GM23338 (cell line): ENCODE measurements around the gene OXGR1. TPM values are rescaled to one million over a fixed set of nuclear protein-coding genes. Genes with fewer than 3 reads are reported as not detected.

Experiments
- ATAC-seq: fragments of 200-7000 bp; cut with Tn5 transposase; 3 replicates; pipeline ENCODE4 v1.9.1; 2020
- DNase-seq: peaks from one replicate; pipeline ENCODE4 v3.0.0-alpha.2; 2015; ENCODE audit warnings: low spot score
- H2AFZ ChIP-seq: fragments of 200-600 bp; sonication (generic); 2 replicates; pipeline ENCODE4 v1.8.0; 2016; ENCODE audit warnings: antibody characterized with exemption, mild to moderate bottlenecking, moderate library complexity
- H3F3A ChIP-seq: fragments of 200-600 bp; sonication (generic); replicated peaks from 2 replicates; pipeline ENCODE4 v1.8.0; 2017; ENCODE audit warnings: antibody characterized with exemption, mixed run types, low read depth
- H3K27ac ChIP-seq: fragments of 200-600 bp; sonication (generic); 2 replicates; pipeline ENCODE4 v1.6.1; 2016; ENCODE audit warnings: low read depth
- H3K27me3 ChIP-seq: fragments of 200-600 bp; sonication (generic); 2 replicates; pipeline ENCODE4 v1.8.0; 2016; ENCODE audit warnings: mild to moderate bottlenecking, mixed run types, moderate library complexity; ENCODE audit not compliant: insufficient read depth
- H3K36me3 ChIP-seq: fragments of 200-600 bp; sonication (generic); 2 replicates; pipeline ENCODE4 v1.8.0; 2016; ENCODE audit warnings: mild to moderate bottlenecking; ENCODE audit not compliant: insufficient read depth
- H3K4me1 ChIP-seq: fragments of 200-600 bp; sonication (generic); 2 replicates; pipeline ENCODE4 v1.8.0; 2016; ENCODE audit warnings: mild to moderate bottlenecking, moderate library complexity; ENCODE audit not compliant: insufficient read depth
- H3K4me2 ChIP-seq: fragments of 200-600 bp; sonication (generic); 2 replicates; pipeline ENCODE4 v1.7.1; 2017; ENCODE audit warnings: mixed run types
- H3K4me3 ChIP-seq: fragments of 200-600 bp; sonication (generic); 2 replicates; pipeline ENCODE4 v1.6.1; 2016; ENCODE audit warnings: mixed run types
- H3K79me2 ChIP-seq: fragments of 200-600 bp; sonication (generic); replicated peaks from 2 replicates; pipeline ENCODE4 v1.8.0; 2017; ENCODE audit warnings: mild to moderate bottlenecking; ENCODE audit not compliant: insufficient read depth
- H3K9me2 ChIP-seq: fragments of 200-600 bp; sonication (generic); 2 replicates; pipeline ENCODE4 v1.8.0; 2017; ENCODE audit not compliant: insufficient read depth
- H4K20me1 ChIP-seq: fragments of 200-600 bp; sonication (generic); replicated peaks from 2 replicates; pipeline ENCODE4 v1.8.0; 2017; ENCODE audit warnings: mild to moderate bottlenecking; ENCODE audit not compliant: insufficient read depth
- H3K27ac Mint-ChIP-seq: 2 replicates; pipeline ENCODE4 v1.8.0; 2020; ENCODE audit warnings: inconsistent platforms, mild to moderate bottlenecking, moderate library complexity, mixed read lengths
- H3K27me3 Mint-ChIP-seq: 3 replicates; pipeline ENCODE4 v1.8.0; 2022; ENCODE audit warnings: low read depth, mild to moderate bottlenecking, moderate library complexity, mixed read lengths, inconsistent platforms; ENCODE audit not compliant: insufficient read depth, poor library complexity
- H3K36me3 Mint-ChIP-seq: 3 replicates; pipeline ENCODE4 v1.8.0; 2021; ENCODE audit warnings: low read depth, mild to moderate bottlenecking, inconsistent platforms, moderate library complexity, mixed read lengths
- H3K4me1 Mint-ChIP-seq: 3 replicates; pipeline ENCODE4 v1.8.0; 2020; ENCODE audit warnings: mild to moderate bottlenecking, inconsistent platforms, mixed read lengths
- H3K4me3 Mint-ChIP-seq: 3 replicates; pipeline ENCODE4 v1.8.0; 2021; ENCODE audit warnings: moderate library complexity, mild to moderate bottlenecking, inconsistent platforms, mixed read lengths
- H3K9me3 Mint-ChIP-seq: 3 replicates; pipeline ENCODE4 v1.8.0; 2020; ENCODE audit warnings: moderate library complexity, mild to moderate bottlenecking, inconsistent platforms, mixed read lengths
- CREB1 ChIP-seq: fragments of 250-450 bp; sonication (Bioruptor Pico); IDR thresholded peaks from 2 replicates; pipeline ENCODE4 v1.5.0; 2020; ENCODE audit warnings: low read depth, mild to moderate bottlenecking, moderate library complexity
- ETS1 ChIP-seq: IDR thresholded peaks from 2 replicates; pipeline ENCODE4 v1.6.1; 2016; ENCODE audit warnings: antibody characterized with exemption
- EZH2 ChIP-seq: fragments of 200-600 bp; sonication (generic); IDR thresholded peaks from one replicate; pipeline ENCODE4 v1.8.0; 2017; ENCODE audit warnings: antibody characterized with exemption, mild to moderate bottlenecking, low read depth; ENCODE audit not compliant: unreplicated experiment
- EZH2phosphoT487 ChIP-seq: fragments of 200-600 bp; sonication (generic); IDR thresholded peaks from one replicate; pipeline ENCODE4 v1.8.1; 2018; ENCODE audit warnings: antibody characterized with exemption; ENCODE audit not compliant: unreplicated experiment
- JUNB ChIP-seq: IDR thresholded peaks from one replicate; pipeline ENCODE4 v1.6.1; 2016; ENCODE audit warnings: antibody characterized with exemption; ENCODE audit not compliant: unreplicated experiment
- NANOG ChIP-seq: IDR thresholded peaks from 2 replicates; pipeline ENCODE4 v1.6.1; 2016; ENCODE audit warnings: antibody characterized with exemption, borderline replicate concordance
- POLR2AphosphoS5 ChIP-seq: IDR thresholded peaks from 2 replicates; pipeline ENCODE4 v1.6.1; 2016; ENCODE audit warnings: antibody characterized with exemption, low read depth
- REST ChIP-seq: IDR thresholded peaks from one replicate; pipeline ENCODE4 v1.6.1; 2018; ENCODE audit warnings: antibody characterized with exemption; ENCODE audit not compliant: unreplicated experiment
- STAT1 ChIP-seq: IDR thresholded peaks from one replicate; pipeline ENCODE4 v1.6.1; 2016; ENCODE audit warnings: antibody characterized with exemption; ENCODE audit not compliant: unreplicated experiment
- ZNF114 ChIP-seq: fragments of 250-450 bp; sonication (Bioruptor Pico); IDR thresholded peaks from 2 replicates; pipeline ENCODE4 v1.5.0; 2020; ENCODE audit warnings: mild to moderate bottlenecking, moderate library complexity
- ZNF331 ChIP-seq: fragments of 250-450 bp; sonication (Bioruptor Pico); IDR thresholded peaks from 2 replicates; pipeline ENCODE4 v1.5.0; 2020; ENCODE audit warnings: low read depth, mild to moderate bottlenecking, moderate library complexity
- polyA plus RNA-seq: library from polyadenylated mRNA; unstranded; fragments of >200 nt; fragmentation: Nextera tagmentation; extraction: Ambion mirVana; gene quantifications from 2 replicates; pipeline ENCODE4 v1.2.1, GENCODE V29; 2016
- total RNA-seq: library from RNA; depleted of rRNA; stranded (reverse); fragments of >200 nt; shearing (Covaris generic); gene quantifications from 2 replicates; pipeline ENCODE4 v1.2.3, GENCODE V29; 2014
- TF ChIP-seq, protein P1 (sequence below), 2 experiments: fragments of 200-600 bp in 1 of 2; sonication (generic) in 1 of 2; conservative IDR thresholded peaks; 2 replicates each; pipeline versions ENCODE4 v1.5.1 to v1.6.1; 2016 to 2017; ENCODE audit warnings: antibody characterized with exemption in 2 of 2, low read depth in 2 of 2, mild to moderate bottlenecking in 2 of 2, moderate library complexity in 1 of 2
- TF ChIP-seq, protein P2 (sequence below): fragments of 250-450 bp; sonication (Bioruptor Pico); IDR thresholded peaks from 2 replicates; pipeline ENCODE4 v1.5.0; 2020; ENCODE audit warnings: mild to moderate bottlenecking, moderate library complexity

OXGR1 gene
- total and polyA plus RNA-seq, 2 experiments from 2014 or later: 0.29 to 0.80 TPM

- Mint-ChIP-seq H3K4me1 (peaks cover 14% of the 10 kb centered on the region), H3K4me3 (no peak overlapping the region), H3K27ac (no peak overlapping the region; the same call in 1 of the 2 replicates), H3K9me3 (no peaks in the 10 kb centered on the region), H3K27me3 (peaks cover 1% of the 10 kb centered on the region), H3K36me3 (no peaks in the 10 kb centered on the region; the same call in 2 of the 3 replicates)
- Histone ChIP-seq H3K4me3 (no peak overlapping the region), H3K27me3 (no peaks in the 10 kb centered on the region), H3K79me2 (no peaks in the 10 kb centered on the region), H3K4me1 (peaks cover 14% of the 10 kb centered on the region), H3K4me2 (peak overlapping the region; percentile 22), H3K27ac (no peak overlapping the region), H2AFZ (no peak overlapping the region), H4K20me1 (no peaks in the 10 kb centered on the region), H3K36me3 (no peaks in the 10 kb centered on the region), H3F3A (no peaks in the 10 kb centered on the region), H3K9me2 (peaks cover 8% of the 10 kb centered on the region; the same call in 1 of the 2 replicates)
- TF ChIP-seq, protein P1, sequence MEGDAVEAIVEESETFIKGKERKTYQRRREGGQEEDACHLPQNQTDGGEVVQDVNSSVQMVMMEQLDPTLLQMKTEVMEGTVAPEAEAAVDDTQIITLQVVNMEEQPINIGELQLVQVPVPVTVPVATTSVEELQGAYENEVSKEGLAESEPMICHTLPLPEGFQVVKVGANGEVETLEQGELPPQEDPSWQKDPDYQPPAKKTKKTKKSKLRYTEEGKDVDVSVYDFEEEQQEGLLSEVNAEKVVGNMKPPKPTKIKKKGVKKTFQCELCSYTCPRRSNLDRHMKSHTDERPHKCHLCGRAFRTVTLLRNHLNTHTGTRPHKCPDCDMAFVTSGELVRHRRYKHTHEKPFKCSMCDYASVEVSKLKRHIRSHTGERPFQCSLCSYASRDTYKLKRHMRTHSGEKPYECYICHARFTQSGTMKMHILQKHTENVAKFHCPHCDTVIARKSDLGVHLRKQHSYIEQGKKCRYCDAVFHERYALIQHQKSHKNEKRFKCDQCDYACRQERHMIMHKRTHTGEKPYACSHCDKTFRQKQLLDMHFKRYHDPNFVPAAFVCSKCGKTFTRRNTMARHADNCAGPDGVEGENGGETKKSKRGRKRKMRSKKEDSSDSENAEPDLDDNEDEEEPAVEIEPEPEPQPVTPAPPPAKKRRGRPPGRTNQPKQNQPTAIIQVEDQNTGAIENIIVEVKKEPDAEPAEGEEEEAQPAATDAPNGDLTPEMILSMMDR (conservative IDR thresholded peaks at IDR 0.05; ENCODE audit: low read depth in 2 of 2): no peak
- TF ChIP-seq ETS1 (no peak), STAT1 (no peak), JUNB (no peak), ZNF114 (no peak), POLR2AphosphoS5 (no peak), EZH2phosphoT487 (no peak), ZNF331 (no peak), CREB1 (CRISPR knock-in tag) (no peak), REST (no peak), NANOG (no peak; the same call in 1 of the 2 replicates), EZH2 (no peak)
- TF ChIP-seq, protein P2, sequence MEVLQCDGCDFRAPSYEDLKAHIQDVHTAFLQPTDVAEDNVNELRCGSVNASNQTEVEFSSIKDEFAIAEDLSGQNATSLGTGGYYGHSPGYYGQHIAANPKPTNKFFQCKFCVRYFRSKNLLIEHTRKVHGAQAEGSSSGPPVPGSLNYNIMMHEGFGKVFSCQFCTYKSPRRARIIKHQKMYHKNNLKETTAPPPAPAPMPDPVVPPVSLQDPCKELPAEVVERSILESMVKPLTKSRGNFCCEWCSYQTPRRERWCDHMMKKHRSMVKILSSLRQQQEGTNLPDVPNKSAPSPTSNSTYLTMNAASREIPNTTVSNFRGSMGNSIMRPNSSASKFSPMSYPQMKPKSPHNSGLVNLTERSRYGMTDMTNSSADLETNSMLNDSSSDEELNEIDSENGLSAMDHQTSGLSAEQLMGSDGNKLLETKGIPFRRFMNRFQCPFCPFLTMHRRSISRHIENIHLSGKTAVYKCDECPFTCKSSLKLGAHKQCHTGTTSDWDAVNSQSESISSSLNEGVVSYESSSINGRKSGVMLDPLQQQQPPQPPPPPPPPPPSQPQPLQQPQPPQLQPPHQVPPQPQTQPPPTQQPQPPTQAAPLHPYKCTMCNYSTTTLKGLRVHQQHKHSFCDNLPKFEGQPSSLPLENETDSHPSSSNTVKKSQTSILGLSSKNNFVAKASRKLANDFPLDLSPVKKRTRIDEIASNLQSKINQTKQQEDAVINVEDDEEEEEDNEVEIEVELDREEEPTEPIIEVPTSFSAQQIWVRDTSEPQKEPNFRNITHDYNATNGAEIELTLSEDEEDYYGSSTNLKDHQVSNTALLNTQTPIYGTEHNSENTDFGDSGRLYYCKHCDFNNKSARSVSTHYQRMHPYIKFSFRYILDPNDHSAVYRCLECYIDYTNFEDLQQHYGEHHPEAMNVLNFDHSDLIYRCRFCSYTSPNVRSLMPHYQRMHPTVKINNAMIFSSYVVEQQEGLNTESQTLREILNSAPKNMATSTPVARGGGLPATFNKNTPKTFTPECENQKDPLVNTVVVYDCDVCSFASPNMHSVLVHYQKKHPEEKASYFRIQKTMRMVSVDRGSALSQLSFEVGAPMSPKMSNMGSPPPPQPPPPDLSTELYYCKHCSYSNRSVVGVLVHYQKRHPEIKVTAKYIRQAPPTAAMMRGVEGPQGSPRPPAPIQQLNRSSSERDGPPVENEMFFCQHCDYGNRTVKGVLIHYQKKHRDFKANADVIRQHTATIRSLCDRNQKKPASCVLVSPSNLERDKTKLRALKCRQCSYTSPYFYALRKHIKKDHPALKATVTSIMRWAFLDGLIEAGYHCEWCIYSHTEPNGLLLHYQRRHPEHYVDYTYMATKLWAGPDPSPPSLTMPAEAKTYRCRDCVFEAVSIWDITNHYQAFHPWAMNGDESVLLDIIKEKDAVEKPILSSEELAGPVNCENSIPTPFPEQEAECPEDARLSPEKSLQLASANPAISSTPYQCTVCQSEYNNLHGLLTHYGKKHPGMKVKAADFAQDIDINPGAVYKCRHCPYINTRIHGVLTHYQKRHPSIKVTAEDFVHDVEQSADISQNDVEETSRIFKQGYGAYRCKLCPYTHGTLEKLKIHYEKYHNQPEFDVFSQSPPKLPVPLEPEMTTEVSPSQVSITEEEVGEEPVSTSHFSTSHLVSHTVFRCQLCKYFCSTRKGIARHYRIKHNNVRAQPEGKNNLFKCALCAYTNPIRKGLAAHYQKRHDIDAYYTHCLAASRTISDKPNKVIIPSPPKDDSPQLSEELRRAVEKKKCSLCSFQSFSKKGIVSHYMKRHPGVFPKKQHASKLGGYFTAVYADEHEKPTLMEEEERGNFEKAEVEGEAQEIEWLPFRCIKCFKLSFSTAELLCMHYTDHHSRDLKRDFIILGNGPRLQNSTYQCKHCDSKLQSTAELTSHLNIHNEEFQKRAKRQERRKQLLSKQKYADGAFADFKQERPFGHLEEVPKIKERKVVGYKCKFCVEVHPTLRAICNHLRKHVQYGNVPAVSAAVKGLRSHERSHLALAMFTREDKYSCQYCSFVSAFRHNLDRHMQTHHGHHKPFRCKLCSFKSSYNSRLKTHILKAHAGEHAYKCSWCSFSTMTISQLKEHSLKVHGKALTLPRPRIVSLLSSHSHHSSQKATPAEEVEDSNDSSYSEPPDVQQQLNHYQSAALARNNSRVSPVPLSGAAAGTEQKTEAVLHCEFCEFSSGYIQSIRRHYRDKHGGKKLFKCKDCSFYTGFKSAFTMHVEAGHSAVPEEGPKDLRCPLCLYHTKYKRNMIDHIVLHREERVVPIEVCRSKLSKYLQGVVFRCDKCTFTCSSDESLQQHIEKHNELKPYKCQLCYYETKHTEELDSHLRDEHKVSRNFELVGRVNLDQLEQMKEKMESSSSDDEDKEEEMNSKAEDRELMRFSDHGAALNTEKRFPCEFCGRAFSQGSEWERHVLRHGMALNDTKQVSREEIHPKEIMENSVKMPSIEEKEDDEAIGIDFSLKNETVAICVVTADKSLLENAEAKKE (CRISPR knock-in tag): no peak
- ATAC-seq (no peak), DNase-seq (no peak)
Observed at GRCh38 chr13:97043302-97043701, 49.0 kb upstream of the OXGR1 start.
